GM21447 (cell line): ENCODE data around the gene ACTG1.

Experiments
- ATAC-seq: cut with Tn5 transposase; IDR thresholded peaks from one replicate; pipeline ENCODE4 v1.9.1; 2021; ENCODE audit not compliant: unreplicated experiment

ACTG1 gene

DNA sequence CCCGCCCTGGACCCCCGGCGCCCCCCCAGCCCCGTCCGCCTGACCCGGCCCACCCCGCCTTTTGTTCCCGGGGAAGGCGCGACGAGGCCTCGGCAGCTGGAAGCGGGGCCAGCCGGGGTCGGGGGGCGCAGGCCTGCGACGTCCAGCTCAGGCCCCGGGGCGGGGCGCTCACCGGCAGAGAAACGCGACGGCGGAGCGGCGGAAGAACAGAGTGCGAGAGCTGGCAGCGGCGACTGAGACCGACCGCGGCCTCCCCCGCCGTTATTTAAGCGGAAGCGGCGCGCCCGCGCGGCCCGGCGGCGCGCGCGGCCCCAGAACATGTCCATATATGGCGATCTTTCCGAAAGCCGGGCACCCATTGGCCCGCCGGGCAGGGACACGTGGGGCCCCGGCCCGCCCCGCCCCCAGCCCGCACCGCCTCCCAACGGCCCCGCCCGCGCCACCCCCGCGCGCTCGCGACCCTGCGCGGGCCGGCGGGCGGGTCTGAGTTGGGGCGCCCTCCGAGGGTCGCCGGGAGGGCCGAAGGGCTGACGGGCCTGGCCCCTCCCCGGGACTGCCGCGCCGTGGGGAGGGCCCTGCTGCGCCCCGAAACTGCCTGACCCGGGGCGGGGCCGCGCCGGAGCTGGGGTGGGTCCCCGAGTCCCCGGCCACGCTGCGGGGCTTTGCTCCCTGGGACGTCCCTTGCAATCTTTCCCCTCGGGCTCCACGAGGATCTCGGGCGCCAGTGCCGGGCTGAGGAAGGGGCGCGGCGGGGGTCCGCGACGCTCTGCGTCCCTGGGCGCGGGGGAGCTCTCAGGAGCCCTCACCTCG is at the start of gene ACTG1:
Gene ACTG1, minus strand, starts transcription at position 238 of the 810 bp plus-strand sequence. CDS start 445 bp downstream, outside the sequence.
- peak; percentile 26 for ATAC-seq

DNA sequence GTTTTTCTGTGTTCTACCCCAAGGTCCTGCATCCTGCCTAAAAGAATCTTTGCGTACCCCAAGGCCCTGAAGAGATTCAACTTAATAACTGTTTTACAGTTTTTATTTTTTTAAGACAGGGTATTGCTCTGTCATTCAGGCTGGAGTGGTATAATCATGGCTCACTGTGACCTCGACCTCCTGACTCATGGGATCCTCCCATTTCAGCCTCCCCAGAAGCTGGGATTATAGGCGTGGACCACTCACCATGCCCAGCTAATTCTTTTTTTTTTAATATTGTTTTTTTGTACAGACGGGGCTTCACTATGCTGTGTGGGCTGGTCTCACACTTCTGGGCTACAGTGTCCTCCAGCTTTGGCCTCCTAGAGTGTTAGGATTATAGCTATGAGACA is 48.9 kb upstream of the ACTG1 start:
- ATAC-seq = no peak

DNA sequence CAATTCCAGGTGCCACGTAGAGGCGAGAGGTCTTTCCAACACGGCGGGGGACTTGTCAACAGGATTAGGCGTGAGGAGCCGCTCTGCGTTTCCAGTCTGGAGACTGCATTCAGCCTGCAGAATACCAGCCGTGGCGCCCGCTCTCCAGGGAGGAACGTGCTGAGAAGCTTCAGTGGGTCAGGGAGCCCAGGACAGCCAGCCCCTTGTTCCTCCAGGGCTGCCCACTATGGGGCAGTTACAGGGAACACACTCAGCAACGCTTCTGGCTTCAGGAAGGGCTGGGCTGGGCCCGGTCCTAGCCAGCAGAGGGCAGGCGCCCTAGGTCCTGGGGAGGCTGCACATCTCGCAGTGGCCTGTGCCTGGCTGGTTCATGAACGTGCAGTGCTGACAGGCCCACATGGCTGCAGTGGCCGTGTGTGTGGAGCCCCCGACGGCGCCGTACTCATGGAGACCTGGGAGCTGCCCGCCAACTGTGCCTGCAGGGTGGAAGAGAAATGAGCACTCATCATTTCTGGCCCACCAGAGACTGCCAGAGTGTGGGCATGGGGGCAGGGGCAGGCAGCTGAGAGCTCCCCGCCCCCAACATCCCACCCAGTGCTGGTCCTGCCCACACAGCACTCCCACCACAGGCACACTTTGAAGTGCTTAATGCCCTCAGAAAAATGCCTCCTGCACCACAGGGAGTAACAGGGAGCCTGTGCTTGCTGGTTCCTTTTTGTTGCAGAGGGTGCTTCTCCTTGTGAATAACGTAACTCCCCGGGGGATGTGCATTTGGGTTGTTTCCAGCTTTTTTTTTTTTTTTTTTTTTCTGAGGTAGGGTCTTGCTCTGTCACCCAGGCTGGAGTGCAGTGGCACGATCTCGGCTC is 46.6 kb upstream of the ACTG1 start:
- no peak for ATAC-seq

DNA sequence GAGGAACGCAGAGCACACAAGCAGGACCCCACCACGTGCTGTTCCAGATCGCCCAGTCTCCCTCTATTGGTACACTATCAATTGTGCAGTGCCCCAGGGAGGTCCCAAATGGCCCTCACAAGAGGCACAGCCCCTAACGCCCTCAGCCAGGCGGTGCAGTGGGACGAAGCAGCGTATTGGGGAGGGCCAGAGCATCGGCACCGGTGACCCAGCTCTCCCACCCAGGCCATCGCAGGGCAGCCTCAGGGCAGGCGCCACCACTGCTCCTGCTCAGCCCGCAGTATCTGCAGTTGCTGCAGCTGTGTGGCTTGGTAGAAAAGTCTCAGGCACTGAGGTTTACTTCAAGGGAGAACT is 45.5 kb upstream of the ACTG1 start:
- no peak for ATAC-seq

DNA sequence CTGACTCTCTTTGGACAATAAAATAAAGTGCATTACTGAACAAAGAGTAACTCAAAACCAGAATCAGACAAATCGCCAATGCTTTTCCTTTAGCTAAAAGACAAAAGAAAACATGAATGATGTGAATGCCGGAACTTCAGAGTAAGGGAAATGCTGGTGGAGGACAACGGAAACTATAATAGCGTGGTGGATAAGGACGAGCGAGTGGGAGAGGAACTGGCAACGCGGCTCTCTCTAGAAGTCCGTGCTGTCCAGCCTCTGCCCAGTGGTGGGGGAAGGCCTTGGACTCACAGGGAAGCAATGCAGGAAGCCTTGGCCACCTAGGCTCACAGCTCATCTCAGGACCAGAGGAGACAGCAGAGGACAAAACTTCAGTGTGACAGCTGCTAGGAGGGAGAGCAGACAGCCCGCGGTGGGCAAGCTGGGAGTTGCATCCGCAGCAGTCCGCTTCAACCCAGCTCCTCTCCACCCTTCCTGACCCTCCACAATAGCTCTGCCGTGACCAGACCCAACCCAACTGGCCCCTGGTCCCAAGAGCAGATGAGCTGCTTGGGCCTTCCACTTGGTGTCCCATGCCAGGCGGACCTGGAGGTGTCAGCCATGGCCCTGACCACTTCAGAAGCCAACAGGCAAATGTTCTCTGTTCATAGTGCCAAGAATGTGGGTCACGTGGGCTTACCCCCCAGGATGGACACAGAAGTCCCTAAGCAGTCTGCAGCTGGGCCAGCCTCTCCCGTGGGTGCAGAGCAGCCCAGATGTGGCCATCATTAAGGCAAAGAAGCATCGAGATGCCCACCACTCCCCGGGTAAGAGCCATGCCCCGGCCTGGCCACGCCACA is 44.9 kb upstream of the ACTG1 start:
- no peak for ATAC-seq

DNA sequence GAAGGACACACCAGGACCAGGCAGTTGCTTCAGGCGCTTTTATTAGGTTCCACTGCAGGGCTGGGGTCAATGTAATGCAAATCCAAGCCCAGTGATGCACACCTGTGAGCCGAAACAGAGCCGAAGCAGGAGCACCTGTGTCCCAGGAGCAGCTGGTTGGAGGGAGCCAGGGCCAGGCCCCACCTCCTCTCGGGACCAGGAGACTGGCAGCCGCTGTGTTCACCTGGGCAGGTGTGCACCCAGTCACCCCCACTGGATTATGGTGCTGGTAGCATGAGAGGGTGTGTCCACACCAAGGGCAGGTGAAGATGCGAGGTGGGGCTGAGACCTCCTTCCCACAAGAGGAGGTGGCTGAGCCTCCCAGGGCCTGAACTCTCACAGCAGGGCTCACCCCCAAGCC is 44.3 kb upstream of the ACTG1 start:
- ATAC-seq = no peak

DNA sequence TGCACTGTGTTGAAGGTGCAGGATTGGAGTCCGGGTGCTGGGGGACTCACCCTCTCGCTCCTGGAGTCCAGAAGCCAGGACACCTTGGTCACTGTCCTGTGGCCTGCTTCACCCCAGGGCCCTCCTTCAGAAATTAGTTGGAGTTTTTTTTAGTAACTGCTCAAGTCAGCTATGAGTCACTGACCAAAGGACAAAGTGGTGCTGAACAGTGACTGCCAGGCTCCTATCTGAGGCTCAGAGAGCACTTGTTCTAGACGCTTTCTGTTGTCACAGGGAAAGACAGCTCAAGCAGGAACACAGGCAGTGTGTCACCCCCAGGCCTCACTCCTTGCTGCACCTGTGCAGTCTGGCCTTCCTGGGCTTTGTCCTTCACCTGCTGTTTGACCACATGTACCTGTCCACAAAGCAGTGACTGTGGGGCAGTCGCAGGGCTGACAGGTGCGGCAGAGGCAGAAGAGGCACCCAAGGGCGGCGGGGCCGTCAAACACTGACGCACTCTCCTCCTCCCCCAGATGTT is 43.6 kb upstream of the ACTG1 start:
- no peak for ATAC-seq

DNA sequence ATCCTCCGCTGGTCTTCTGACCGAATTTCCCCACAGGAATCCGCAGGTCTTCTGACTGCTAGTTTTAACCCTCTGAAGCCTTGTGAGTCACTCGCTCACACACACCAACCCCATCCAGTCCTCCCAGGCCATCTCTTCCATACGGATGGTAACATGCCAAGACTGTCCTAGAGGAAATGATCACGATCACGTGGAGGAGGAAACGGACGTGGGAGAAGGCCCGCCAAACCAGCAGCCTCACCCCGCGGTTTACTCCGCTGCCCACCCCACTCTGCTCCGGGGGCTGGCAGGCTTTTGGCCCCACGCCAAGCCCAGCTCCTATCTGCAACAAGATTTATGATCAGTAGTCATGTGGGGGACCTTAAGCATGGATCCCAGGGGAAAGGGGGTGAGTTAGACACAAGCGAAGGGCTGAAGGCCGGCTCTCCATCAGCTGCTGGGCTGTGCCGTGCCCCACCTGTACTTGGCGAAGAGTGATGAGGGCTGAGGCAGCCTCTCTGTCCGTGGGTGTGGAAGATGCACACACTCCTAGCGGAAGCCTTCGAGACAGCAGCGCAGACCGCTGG is 41.1 kb upstream of the ACTG1 start:
- ATAC-seq = no peak

DNA sequence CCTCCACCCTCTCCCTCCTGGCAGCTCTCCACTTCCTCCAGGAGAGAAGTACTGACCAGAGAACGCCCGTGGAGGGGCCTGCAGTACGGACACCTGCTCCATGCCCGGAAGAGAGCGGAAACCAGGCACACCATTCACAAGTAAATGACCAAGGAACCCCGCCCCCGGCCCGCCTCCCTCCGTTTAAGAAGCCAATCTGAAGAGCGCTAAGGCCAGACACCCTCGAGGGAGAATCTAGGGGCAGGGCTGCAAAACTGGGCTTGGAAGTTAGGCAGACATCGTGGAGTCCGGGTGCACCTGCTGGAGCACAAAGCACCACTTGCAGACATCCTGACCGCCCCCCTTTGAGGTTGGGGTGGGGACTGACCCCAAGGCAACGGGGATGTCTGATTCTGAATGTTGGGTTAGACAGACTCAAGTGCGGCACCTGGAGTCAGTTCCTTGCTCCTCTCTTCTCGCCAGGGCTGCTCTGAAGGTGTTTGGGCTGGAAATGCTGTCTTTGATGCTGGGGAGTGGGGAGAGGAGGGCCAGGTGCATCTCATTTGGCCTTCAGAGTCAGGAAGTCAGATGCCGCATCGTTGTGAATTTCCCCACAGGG is 40.5 kb upstream of the ACTG1 start:
- peak; percentile 44 for ATAC-seq

DNA sequence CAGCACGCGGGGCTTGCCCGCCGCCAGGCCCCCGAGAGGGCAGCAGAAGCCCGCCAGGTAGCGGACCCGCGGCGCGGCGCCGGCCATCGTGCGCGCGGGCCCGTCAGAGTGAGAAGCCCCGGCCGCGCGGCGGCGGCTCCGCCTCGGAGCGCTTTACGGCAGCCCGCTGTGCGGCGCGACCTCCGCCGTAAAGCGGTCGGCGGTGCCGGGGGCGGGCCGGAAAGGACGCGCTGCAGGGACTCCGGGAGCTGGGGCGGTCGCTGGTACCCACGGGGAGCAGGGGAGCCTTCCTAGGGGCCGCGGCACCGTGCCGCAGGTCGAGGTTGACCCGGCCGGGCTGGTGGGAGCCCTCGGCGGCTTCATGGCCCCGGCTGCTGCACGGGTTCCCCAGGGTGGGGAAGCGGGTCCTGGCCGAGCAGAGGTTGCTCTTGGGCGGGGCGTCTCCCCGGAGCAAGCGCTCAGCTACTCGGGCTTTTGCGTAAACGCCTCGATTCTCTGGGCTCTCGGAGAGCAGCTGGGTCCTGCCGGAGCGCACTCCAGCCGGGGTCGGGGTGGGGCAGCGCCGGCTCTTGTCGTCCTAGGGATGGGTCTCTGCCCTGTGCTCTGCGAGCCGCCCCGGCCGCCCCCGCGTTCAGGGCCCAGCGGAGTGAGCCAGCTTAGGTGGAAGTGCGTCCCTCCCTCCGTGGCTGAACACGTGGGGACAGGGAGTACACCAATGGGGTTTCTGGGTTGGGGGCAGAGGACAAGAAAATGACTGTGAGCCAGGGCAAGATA is 39.8 kb upstream of the ACTG1 start, which contains the start of gene FAAP100:
Gene FAAP100, minus strand, starts transcription at position 110 of the 774 bp plus-strand sequence. Its CDS starts 23 bp downstream, at position 87.
- ATAC-seq = peak; percentile 39

DNA sequence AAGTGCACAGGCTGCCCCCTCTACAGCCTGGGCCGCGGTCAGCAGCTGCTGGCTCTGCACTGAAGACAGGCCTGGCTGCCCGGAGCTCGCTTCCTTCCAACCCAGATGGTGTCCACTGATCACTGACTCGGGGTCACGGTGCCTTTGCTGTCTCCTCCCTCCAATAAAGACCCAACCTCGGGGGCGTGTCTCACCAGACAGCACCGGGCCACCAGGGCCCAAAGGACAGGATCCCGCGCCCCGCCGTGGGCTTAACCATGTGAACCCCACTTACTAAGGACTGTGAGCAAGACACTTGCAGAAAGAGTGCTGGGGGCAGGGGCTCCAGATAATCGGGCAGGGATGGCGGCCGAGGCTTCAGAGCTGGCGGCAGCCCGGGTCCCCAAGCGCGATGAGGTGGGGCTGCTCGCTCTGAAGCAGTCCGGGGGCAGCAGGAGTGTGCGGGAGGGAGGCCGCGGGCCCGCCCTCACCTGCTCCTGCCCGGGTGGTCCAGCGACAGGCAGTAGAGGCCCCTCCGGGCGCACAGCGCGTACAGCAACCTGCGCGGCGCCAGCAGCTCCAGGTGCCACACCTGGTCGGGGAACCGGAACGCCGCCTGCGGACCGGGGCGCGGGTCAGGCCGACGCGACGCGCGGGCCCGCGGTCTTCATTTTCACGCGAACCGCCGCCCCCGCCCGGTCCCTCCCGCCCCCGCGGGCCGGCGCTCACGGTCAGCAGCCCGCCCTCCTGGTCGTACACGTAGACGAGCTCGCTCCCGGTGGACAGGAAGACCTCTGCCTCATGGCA is 39.1 kb upstream of the ACTG1 start:
- no peak for ATAC-seq

DNA sequence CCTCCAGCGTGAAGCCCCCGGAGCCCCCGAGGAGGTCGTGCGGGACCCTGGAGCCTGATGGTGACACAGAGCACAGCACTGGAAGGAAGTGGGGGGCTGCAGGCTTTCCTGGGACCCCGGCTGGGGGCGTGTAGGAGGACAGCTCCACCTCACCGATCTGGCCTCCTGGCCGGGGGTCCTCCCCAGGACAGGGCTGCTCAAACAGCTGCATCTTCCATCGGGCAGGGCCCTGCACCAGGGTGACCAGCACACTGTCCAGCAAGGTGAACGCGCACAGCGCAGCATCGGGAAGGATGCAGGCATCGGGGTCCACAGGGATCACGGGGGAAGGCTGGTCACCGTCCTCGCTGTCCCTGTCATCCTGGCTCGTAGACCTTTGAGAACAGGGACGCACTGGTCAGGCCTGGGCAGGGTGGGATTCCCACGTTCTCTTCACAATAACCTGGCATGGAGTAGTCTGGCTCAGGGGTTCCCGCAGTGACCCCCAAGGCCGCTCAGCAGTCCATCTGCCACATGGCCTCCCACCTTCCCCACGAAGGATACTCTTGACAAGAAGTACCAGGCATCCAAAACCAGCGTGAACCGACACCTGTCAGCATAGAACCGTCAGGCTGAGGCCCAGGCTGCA is 38.3 kb upstream of the ACTG1 start:
- no peak for ATAC-seq

DNA sequence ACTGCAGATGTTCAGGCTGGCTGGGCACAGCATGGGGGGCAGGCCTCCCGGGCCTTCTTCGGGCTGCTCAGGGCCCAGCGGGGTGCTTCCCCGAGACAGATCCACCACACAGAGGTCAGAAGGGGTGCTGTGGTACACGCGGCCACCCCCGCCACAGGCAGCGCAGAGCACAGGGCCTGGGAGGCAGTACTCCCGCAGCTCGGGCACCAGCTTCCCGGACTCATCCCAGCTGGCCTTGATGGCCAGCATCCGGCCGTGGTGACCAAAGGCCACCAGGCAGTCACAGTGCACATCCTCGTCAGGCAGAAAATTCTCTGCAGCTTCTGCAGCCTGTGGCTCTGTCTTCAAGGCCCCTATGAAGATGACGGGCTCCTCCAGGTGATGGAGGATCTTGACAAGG is 37.7 kb upstream of the ACTG1 start:
- ATAC-seq = no peak

DNA sequence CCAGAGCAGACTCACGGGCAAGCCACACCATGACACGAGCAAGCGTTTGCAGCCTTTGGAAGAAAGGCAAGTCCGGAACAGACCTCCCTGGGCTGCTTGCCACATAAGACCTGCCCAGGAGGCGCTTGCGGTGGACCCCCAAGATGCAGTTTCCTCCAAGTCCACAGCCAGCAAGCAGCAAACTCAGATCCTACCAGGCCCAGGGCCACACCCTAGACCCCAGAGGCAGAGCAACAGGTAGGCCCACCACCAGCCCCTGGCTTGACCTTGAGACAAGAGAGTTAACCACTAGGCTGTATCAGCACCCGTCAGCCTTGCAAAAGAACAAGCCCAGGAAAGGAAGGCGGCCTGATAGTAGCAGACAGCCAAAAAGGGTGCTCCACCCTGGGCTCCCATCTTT is 37.2 kb upstream of the ACTG1 start:
- ATAC-seq = no peak

DNA sequence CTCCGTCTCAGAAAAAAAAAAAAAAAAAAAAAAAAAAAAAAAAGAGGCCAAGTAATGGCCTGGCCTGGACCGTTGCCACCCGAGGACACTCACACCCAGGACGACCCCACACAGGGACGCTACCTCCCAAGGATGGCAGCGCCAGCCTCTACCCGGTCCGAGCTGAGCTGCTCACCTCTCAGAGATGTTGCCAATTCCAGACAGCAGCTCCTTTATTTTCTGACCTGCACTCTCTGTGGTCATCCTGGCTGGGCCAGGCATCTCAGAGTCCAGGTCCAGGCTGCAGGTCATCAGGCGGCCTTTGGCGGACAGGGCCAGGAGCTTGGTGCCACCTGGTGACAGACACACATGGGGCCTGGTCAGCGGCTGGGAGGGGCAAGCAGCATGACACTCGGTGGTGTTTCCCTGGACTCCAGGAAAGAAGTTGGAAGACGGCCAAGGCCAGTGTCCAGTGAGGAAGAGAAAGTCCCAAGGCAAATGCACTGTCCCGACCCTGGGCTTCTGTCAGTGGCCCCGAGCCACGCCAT is 36.5 kb upstream of the ACTG1 start:
- no peak for ATAC-seq

DNA sequence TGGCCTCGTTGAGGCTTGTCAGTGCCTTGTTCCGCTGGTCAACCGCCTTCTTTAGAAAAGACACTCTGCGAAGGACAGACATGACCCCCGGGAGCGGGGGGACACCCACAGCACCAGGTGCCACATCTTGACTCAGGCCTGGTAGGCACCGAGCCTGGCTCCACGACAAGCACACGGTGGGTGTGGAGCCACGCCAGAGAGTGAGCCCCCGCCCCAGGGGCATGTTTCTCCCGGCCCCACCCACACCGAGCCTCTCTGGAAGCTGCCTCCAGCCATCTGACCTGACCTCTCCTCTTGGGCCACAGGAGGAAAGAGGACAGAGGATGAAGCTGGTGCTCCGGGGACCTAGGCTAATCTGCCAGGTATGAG is 35.0 kb upstream of the ACTG1 start:
- no peak for ATAC-seq

DNA sequence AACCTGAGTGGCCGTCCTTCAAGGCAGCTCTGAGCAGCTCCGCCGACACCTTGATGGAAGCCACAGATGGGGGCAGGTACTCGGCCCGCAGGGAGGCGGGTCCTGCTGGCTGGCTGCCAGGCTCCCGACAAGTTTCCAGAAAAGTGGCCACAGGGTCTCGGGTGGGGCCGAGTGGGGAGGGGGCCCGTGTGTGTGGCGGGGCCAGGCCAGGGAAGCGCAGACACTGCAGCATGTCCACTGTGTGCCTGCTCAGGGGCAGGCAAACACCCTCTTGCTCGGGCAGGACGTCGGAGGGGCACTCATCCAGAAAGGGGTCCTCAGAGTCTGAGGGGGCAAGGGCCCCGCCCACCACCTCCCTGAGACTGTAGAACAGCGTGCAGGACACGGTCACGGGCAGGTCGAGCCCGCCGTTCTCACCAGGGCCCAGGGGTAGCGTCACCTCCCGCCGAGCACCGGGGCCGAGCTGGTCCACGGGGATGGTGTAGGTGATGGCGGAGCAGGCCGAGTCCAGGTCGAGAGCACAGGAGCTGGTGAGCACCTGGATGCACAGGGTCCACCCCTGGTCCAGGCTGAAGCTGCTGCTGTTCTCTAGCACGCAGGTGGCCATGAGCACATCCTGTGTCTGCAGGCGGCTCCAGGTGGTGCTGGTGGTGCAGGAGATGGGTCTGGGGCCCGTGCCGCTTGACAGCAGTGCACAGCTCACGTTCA is 34.5 kb upstream of the ACTG1 start:
- ATAC-seq = no peak
